ENCODE data around the gene LPIN1.

DNA sequence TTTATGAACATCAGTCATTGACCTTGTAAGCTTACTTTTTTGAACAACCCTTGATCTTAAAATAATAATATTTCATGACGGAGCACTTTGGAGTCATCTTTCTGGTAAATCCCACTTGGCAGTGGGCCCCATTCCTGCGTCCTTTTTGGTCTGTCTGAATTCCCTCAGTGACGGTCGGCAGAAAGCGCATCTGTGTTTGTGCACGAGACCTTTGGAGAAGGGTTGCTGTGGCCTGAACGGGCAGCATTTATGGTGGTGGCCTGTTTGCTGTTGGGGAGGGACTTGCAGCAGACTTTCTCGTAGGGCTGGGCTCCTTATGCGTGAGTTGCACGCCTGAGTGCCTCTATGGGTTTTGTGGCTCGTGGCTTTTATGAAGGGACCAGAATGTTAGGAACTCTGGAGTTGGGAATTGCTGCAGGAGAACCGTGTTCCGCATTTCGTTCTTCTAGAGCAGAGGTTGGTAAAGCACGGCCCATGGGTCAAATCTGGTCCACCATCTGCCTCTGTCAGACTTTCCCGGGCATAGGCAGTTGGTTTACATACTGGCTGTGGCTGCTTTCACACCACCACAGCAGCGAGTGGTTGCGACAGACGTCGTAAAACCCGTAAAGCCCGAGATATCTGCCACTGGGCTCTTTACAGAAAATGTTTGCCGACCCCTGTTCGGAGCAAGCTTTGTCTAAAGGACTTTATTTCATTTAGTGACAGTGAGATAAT is 30.8 kb downstream of the LPIN1 start:
- TF ChIP-seq GATA2 (IDR thresholded peaks at IDR 0.05; ENCODE audit: low read depth, low read length), result no peak
- TF ChIP-seq GATA3 (IDR thresholded peaks at IDR 0.05; ENCODE audit: low read depth, low read length), result no peak

All from SH-SY5Y (cell line).